ENCODE data around the gene TOX3.

- TF ChIP-seq EZH2 (IDR thresholded peaks at IDR 0.05; ENCODE audit: borderline replicate concordance, low read depth, low read length, severe bottlenecking) (no peak), POLR2A (IDR thresholded peaks at IDR 0.05; ENCODE audit: low read depth, low read length) (no peak), CTCF (IDR thresholded peaks at IDR 0.05; ENCODE audit: extremely low read depth in 1 of 2, insufficient read depth in 1 of 2, low read depth in 1 of 2, low read length in 2 of 2) (no peak), POLR2AphosphoS5 (IDR thresholded peaks at IDR 0.05; ENCODE audit: insufficient read depth, low read depth, low read length) (no peak), MYC (IDR thresholded peaks at IDR 0.05; ENCODE audit: low read depth, low read length) (no peak), MAX (IDR thresholded peaks at IDR 0.05; ENCODE audit: insufficient read depth, insufficient read length) (no peak), FOS (IDR thresholded peaks at IDR 0.05; ENCODE audit: borderline replicate concordance, insufficient read depth, low read length) (no peak), GATA2 (IDR thresholded peaks at IDR 0.05; ENCODE audit: insufficient read depth, insufficient read length, low read depth, low read length) (no peak)
Measured at GRCh38 chr16:52501746-52502145, 45.2 kb downstream of the TOX3 start.
